ENCODE measurements around the gene RIMBP2. TPM values are rescaled to one million over a fixed set of nuclear protein-coding genes. Genes with fewer than 3 reads are reported as not detected.

RIMBP2 gene
- total RNA-seq, 2 experiments from 2014 or later, result not detected

DNA sequence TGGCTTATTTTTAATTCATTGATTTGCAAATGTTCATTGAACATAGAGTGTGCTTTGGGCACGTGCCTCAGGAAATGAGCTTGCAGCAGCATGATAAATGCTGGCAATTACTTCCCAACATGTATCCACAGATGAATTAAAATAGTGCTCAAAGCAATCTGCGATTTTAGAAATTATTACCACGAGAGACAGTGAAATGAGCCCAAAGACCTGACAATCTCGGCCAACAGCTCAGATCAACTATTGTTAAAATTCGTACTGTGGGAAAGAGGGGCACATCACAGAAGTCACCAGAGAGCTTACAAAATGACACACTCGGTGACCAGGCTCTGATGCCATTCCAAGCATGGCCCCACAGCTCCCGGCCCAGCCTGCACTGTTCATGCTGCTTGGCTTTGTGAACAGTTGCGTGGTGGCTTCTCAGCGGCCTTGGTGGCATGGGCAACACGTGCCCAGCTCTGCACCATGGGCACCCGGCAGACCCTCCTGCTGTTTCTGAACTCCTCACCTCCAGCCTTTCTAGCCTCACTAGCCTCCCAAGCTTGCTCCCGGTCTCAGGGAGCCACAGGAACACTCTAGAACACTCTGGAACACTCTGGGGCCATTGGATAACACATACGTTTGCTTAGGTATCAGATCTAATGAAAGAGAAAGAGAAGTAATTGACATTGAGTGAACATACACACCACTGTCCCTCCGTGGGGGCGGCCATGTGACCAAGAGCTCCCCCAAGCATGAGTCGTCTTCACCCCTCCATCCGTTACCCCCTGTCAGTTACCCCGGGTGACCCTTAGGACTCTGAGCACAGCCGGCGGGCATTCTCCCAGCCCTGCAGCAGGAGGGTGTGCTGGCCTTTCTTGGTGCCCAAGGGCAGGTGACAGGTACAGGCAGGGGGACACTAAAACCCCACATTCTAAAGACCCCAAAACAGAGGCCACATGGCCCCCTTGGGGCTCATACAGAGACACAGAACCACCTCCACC lies 28.0 kb downstream of the RIMBP2 start:
- ChIA-PET CTCF (no interaction called here), POLR2A (no interaction called here)
- Mint-ChIP-seq H3K4me3 (no peak overlapping the region), H3K27ac (no peak overlapping the region), H3K4me1 (ENCODE audit: low read depth) (no peaks in the 10 kb centered on the region), H3K9me3 (no peaks in the 10 kb centered on the region), H3K36me3 (ENCODE audit: low read depth) (no peaks in the 10 kb centered on the region), H3K27me3 (peaks cover 13% of the 10 kb centered on the region)
- H3K27ac ChIP-seq (ENCODE audit: low read depth in 1 of 2, low read length in 2 of 2), result no peak overlapping the region
- TF ChIP-seq, protein P1, sequence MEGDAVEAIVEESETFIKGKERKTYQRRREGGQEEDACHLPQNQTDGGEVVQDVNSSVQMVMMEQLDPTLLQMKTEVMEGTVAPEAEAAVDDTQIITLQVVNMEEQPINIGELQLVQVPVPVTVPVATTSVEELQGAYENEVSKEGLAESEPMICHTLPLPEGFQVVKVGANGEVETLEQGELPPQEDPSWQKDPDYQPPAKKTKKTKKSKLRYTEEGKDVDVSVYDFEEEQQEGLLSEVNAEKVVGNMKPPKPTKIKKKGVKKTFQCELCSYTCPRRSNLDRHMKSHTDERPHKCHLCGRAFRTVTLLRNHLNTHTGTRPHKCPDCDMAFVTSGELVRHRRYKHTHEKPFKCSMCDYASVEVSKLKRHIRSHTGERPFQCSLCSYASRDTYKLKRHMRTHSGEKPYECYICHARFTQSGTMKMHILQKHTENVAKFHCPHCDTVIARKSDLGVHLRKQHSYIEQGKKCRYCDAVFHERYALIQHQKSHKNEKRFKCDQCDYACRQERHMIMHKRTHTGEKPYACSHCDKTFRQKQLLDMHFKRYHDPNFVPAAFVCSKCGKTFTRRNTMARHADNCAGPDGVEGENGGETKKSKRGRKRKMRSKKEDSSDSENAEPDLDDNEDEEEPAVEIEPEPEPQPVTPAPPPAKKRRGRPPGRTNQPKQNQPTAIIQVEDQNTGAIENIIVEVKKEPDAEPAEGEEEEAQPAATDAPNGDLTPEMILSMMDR (IDR thresholded peaks at IDR 0.05), result no peak
- no peaks in the 10 kb centered on the region for H3K36me3 ChIP-seq (ENCODE audit: insufficient read depth, low read length)
- H3K9me3 ChIP-seq (ENCODE audit: control insufficient read depth in 1 of 2, insufficient read depth in 1 of 2, low read length in 2 of 2), result peaks cover 0 to 21% of the 10 kb centered on the region in 2 experiments
- no peak overlapping the region for H3K4me3 ChIP-seq (ENCODE audit: low read length)
- DNase-seq (no peak), ATAC-seq (ENCODE audit: poor library complexity) (no peak)
- intact Hi-C loops (cut with DNase I, micrococcal nuclease), result no loop called here
- no peaks in the 10 kb centered on the region for H3K4me1 ChIP-seq (ENCODE audit: insufficient read depth, low read length)
- H3K27me3 ChIP-seq (ENCODE audit: control insufficient read depth in 1 of 2, insufficient read depth in 2 of 2, low read length in 2 of 2), result peaks cover 3 to 9% of the 10 kb centered on the region in 2 experiments

DNA sequence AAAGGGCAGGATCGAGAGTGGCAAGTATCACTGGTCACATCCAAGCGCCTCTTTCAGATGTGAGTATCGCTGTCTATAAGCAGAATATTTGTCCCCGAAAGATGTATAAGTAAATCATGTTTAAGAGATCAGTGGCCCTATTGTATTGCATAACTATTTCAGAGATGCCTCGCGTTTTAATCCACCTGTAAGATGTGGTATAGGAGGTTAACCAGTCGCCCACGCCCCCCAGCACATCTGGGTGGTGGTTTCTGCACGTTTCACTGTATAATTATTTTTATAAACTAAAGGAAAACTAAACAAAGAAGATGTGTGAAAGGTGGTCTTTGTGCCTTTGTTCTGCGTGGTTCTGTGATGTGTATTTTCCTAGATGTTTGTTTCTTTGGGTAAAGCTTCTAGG lies 28.9 kb downstream of the RIMBP2 start:
- POLR2A ChIA-PET, result no interaction called here
- H3K4me3 ChIP-seq (ENCODE audit: low read length), result no peak overlapping the region
- Mint-ChIP-seq H3K4me1 (ENCODE audit: low read depth) (no peaks in the 10 kb centered on the region), H3K27ac (no peak overlapping the region), H3K27me3 (peaks cover 13% of the 10 kb centered on the region), H3K9me3 (no peaks in the 10 kb centered on the region), H3K36me3 (ENCODE audit: low read depth) (no peaks in the 10 kb centered on the region), H3K4me3 (no peak overlapping the region)
- intact Hi-C loops (cut with DNase I, micrococcal nuclease), result no loop called here
- CTCF ChIA-PET, result no interaction called here
- ATAC-seq (ENCODE audit: poor library complexity), result no peak
- no peaks in the 10 kb centered on the region for H3K36me3 ChIP-seq (ENCODE audit: insufficient read depth, low read length)
- TF ChIP-seq, protein P1 (IDR thresholded peaks at IDR 0.05), result no peak
- H3K27me3 ChIP-seq (ENCODE audit: control insufficient read depth in 1 of 2, insufficient read depth in 2 of 2, low read length in 2 of 2), result peaks cover 3 to 7% of the 10 kb centered on the region in 2 experiments
- no peaks in the 10 kb centered on the region for H3K4me1 ChIP-seq (ENCODE audit: insufficient read depth, low read length)
- peaks cover 0 to 21% of the 10 kb centered on the region in 2 experiments for H3K9me3 ChIP-seq (ENCODE audit: control insufficient read depth in 1 of 2, insufficient read depth in 1 of 2, low read length in 2 of 2)
- no peak overlapping the region for H3K27ac ChIP-seq (ENCODE audit: low read depth in 1 of 2, low read length in 2 of 2)
- DNase-seq, result no peak

DNA sequence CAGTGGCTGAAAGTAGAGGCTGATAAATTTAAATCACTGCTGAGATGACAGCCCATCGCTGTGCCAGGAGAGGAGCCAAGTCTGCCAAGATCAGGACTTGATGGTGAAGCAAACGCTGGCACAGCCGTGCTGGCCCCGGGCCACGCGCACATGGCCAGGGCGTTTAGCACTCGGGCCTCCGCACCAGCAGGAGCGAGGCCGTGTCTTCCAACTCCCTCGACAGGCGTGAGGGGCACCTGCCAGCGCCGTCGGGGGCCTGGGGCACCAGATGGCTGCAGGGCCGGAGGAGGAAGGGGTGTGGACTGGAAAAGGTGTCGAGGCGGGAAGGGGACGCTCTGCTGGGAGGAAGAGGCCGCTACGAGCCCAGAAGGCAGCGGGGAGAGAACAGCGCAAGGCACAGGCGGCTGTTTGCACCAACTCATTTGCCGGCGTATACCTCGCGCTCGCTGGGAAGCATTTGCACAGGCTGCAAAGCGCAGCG lies 29.5 kb downstream of the RIMBP2 start:
- no peak overlapping the region for H3K4me3 Mint-ChIP-seq
- TF ChIP-seq, protein P1 (IDR thresholded peaks at IDR 0.05), result no peak
- H3K27ac ChIP-seq (ENCODE audit: low read depth in 1 of 2, low read length in 2 of 2), result no peak overlapping the region
- peaks cover 0 to 21% of the 10 kb centered on the region in 2 experiments for H3K9me3 ChIP-seq (ENCODE audit: control insufficient read depth in 1 of 2, insufficient read depth in 1 of 2, low read length in 2 of 2)
- ChIA-PET CTCF (no interaction called here), POLR2A (no interaction called here)
- H3K9me3 Mint-ChIP-seq, result no peaks in the 10 kb centered on the region
- no peaks in the 10 kb centered on the region for H3K4me1 ChIP-seq (ENCODE audit: insufficient read depth, low read length)
- H3K4me1 Mint-ChIP-seq (ENCODE audit: low read depth), result no peaks in the 10 kb centered on the region
- no peak overlapping the region for H3K4me3 ChIP-seq (ENCODE audit: low read length)
- ATAC-seq (ENCODE audit: poor library complexity), result no peak
- no peaks in the 10 kb centered on the region for H3K36me3 Mint-ChIP-seq (ENCODE audit: low read depth)
- peaks cover 9% of the 10 kb centered on the region for H3K27me3 Mint-ChIP-seq
- peaks cover 3 to 7% of the 10 kb centered on the region in 2 experiments for H3K27me3 ChIP-seq (ENCODE audit: control insufficient read depth in 1 of 2, insufficient read depth in 2 of 2, low read length in 2 of 2)
- intact Hi-C loops (cut with DNase I, micrococcal nuclease), result no loop called here
- DNase-seq, result no peak
- no peaks in the 10 kb centered on the region for H3K36me3 ChIP-seq (ENCODE audit: insufficient read depth, low read length)
- H3K27ac Mint-ChIP-seq, result no peak overlapping the region
